Uterus (tissue), 2 donors: ENCODE data around the gene SLFN5.

Experiments used
- POLR2A ChIP-seq, 2 donors: fragments of 450-650 bp; IDR thresholded peaks; one replicate each; pipeline ENCODE4 v1.6.1; 2016; ENCODE audit warnings: antibody characterized with exemption in 2 of 2, mild to moderate bottlenecking in 1 of 2, moderate library complexity in 1 of 2
- TF ChIP-seq, protein P1 (sequence below), 4 experiments: fragments of 200-600 bp in 2 of 4; fragments of 450-650 bp in 2 of 4; sonication (generic) in 2 of 4; IDR thresholded peaks; one replicate each; pipeline ENCODE4 v1.5.1; 2016 to 2019; ENCODE audit warnings: antibody characterized with exemption in 4 of 4, mild to moderate bottlenecking in 2 of 4, moderate library complexity in 1 of 4

GRCh38 chr17:35241520-35241919 is 1.4 kb upstream of the SLFN5 start:
- TF ChIP-seq, protein P1, sequence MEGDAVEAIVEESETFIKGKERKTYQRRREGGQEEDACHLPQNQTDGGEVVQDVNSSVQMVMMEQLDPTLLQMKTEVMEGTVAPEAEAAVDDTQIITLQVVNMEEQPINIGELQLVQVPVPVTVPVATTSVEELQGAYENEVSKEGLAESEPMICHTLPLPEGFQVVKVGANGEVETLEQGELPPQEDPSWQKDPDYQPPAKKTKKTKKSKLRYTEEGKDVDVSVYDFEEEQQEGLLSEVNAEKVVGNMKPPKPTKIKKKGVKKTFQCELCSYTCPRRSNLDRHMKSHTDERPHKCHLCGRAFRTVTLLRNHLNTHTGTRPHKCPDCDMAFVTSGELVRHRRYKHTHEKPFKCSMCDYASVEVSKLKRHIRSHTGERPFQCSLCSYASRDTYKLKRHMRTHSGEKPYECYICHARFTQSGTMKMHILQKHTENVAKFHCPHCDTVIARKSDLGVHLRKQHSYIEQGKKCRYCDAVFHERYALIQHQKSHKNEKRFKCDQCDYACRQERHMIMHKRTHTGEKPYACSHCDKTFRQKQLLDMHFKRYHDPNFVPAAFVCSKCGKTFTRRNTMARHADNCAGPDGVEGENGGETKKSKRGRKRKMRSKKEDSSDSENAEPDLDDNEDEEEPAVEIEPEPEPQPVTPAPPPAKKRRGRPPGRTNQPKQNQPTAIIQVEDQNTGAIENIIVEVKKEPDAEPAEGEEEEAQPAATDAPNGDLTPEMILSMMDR (IDR thresholded peaks at IDR 0.05) = no peak
- TF ChIP-seq POLR2A (IDR thresholded peaks at IDR 0.05) = no peak
